GM21723 (cell line): Measurements from ENCODE around the gene DISP1.
"Not testable (repeated sequence)": the region's sequence is repeated elsewhere in the genome, so short reads cannot be mapped to it uniquely, and the experiment has no call there.

ENCODE experiments used
- ATAC-seq: cut with Tn5 transposase; IDR thresholded peaks from one replicate; pipeline ENCODE4 v1.9.1; 2021; ENCODE audit warnings: mild to moderate bottlenecking, moderate library complexity; ENCODE audit not compliant: unreplicated experiment

Gene DISP1

DNA sequence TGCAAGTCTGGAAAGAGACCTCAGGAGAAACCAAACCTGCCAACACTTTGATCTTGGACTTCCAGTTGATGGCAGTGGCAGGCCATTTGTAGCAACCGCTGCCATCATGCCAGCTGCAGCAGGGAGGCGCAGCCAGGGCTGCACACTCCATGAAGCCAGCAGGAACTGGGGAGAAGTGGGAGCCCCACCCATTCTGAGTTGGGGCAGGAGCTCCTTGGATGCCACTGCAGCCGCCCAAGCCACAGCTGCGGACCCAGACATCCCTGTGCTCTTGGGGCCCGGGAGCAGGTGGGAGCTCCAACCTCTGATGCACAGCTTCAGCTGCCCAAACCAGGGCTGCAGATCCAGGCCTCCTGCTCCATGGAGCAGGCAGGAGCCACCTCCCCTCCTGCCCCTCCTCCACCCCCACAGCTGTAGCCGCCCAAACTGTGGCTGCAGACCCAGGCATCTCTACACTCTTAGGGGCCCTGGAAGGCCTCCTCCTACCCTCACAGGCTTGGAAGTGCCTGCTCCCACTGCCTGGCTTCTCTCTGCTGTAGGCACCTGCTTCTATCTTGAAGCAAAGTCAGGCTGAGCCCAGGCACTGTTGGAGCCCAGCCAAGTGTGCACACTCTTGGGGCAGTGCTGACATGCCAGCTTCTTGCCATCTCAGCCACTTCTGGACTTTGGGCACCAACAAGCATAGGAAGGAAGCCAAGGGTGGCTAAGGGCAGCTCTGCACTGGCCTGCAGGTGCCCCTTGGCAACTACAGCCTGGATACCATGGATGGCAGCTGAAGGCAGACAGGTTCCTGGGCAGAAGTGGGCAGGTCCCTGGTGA, 20.0 kb upstream of the DISP1 start:
- no peak for ATAC-seq

DNA sequence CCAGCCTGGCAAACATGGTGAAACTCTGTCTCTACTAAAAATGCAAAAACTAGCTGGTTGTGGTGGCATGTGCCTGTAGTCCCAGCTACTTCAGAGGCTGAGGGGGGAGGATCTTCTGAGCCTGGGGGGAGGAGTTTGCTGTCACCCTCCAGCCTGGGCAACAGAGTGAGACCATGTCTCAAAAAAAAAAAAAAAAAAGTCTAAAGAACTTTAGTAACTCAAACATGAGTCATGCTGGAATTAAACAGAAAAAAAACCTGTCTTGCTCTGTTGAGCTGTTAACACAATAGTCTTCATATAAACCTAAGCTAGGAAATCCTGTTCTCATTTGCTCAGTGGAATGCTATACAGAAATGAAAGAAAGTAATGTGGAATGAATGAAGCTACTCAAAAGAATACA, 16.7 kb upstream of the DISP1 start:
- no peak for ATAC-seq

DNA sequence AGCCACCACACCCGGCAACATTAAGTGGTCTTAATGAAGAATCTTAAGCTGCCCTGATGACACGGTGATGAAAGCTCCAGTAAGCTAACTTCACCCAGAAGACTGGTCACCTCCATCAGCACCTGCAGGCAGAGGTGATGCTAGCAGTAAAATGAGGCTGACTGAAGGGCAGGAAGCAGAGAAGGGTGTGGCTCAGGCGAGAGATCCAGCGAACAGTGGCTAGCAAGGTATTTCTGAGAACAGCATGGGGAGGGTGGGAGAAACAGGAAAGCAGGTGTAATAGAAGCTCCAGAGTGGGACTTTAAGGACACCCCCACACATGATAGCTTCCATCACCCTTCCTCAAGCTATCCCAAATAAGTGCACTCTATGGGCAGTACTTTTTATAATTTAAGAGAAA, 15.9 kb upstream of the DISP1 start:
- no peak for ATAC-seq

DNA sequence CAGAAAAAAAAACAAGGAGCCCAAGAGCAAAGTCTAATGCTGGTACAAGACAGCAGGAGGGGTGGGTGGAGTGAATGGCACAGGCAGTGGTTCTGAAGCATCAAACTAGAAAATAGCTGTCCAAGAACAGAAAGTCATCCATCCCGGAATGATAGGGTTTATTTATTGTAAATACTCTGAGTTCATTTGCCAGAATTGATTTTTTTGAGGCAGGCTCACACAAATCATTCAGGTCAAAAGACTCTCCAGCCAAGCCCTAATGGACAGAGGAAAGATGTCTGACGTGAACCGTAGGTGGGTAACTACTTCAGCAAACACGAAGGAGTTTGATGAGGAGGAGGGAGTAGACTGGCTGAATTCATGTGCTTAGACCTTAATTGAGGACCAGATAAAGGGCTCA, 13.8 kb upstream of the DISP1 start:
- ATAC-seq, result no peak

DNA sequence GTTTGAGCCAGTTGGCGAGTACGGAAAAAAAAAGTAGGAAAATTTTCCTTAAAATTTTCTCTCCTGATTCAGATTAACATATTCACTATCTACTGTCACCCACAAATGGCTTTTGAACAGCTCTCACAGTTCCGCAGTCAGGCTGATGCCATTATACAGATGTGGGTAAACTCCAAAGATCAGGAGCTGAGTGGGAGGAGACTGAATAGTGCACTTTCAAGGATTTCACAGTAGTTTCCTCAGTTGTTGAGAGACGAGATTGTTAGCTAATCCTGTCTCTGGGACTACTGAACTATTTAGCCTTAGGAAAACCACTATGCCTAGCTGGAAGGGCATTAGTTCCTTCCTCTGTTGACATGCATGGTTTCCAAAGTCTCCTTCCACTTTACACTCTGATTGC, 3.2 kb upstream of the DISP1 start:
- no peak for ATAC-seq

DNA sequence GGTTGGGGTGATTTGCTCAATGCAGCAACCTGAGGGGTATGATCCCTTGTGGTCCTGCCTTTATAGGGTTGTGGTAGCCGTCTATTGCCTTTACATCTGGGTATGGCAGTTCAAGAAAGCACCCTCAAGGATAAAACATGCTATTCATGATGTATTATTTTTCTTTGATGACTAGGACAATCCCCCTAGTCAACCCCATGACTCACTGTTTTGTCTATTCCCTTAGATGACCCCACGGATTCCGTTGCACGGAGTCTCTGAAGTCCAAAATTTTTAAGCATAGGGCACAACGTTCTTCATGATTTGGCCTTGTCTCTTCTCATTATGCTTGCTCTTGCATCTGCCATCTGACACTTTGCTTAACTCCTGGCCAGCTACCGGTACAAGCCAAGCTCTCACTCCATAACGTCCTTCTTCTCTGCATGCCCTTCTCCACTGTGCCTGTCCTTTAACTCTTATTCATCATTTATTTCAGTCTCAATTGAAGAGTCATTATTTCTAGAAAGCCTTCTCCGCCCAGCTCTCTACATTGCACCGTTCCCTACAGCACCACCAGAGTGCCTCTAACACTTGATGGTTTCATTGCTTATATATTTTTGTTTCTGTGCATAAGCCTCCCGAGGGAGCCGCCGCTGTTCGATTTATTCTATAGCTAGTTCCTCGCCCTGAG, 838 bp upstream of the DISP1 start:
- ATAC-seq, result no peak

DNA sequence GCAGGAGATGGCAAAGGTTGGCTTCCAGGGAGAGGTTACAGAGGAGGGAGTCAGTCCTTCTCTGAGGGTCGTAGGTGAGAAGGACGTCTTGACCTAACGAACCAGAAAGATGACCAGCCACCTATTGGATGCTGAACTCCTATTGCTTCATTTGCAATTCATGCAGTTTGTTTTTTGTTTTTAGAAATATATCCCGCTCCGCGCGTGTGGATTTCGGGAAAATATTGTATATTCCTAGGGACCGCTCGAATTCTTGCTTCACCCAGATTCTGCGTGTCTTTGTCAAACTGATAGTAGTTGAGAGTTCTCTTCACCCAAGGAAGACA, 564 bp downstream of the DISP1 start:
- ATAC-seq, result no peak

DNA sequence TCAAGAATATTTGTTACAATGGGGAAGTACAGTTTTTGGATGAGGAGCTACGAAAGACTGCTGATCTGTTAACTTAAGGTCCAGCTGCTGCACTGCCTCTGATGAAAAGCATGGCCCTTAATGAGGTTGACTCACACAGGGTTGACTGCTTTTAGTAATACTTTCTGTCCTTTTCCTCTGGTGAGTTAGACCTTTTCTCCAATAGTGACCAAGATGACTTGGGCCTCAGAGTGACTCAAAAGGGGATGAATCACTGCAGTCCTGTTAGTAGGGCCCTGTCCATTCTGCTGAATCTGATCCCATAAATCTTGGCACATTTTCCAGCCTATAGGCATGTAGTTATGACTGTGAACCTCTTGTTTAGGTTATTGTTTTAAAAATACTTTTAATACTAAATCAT, 2.7 kb downstream of the DISP1 start:
- ATAC-seq, result no peak

DNA sequence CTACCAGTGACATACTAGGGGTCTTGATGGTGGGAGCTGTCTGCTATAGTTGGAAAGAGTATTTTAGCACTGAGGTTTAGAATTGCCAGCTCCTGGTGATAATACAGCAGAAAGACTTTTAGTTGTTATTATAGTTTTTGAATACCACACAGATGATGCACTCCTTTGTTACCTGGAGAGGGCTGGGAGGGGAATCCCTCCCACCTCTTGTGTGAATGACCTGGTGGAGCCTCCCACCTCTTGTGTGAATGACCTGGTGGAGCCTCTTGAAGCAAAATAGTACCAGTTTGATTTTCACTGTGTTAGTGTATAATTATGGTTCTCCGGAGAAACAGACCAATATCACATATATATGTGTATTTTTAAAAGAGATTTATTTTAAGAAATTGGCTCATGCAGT, 3.3 kb downstream of the DISP1 start:
- ATAC-seq, result no peak

DNA sequence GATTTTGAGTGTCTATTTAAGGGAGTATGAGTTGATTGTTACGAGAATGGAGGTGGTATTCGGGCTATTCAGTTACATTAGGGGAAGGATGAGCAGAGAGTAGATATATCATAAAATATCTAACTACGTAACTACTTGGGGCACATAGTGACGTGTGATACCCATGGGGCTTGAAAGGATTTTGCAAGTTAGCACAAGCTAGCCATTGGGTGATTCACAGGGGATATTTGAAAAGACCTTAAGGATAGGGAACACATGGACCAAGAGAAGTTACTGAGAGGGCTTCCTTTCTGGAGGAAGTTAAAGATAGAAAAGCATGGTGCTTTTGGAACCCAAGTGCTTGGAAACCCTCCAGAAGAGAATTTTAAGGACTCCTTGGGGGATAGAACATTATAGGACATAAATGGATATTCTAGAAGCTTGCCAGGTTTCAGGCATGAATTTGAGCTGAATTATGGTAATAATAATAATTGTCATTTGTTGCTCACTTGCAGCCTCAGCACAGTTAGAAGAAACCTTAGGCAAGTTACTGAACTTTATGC, 5.4 kb downstream of the DISP1 start:
- ATAC-seq, result no peak

DNA sequence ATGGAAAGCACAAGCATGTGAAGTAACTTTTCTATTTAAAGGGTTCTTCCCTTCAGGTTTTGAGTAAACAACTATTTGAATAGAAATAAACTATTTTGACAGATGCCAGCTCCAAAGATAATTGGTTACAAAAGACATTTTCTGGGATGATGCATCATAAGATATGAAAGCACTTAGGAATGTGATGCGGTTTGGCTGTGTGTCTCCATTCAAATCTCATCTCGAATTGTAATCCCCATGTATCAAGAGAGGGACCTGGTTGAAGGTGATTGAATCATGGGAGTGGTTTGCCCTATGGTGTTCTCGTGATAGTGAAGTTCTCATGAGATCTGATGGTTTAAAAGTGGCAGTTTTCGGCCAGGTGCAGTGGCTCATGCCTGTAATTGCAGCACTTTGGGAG, 6.4 kb downstream of the DISP1 start:
- no peak for ATAC-seq

DNA sequence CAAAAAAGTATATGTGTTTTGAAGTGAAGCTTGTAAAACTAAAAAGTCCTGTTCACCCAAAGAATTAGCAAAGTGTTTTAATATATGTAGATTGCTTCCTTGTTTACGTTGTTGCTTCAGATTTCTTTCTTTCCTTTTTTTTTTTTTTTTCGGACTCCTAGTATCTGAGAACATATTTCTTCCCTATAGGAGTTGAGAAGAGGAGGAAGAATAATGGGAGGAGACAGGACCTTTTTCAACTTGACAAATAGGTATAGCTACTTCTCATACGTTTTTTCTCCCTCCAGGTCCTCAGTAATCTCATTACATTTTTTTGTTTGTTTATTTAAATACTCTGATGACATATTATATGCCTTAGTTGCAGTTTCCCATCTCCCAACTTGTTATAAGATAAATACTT, 8.9 kb downstream of the DISP1 start:
- no peak for ATAC-seq

DNA sequence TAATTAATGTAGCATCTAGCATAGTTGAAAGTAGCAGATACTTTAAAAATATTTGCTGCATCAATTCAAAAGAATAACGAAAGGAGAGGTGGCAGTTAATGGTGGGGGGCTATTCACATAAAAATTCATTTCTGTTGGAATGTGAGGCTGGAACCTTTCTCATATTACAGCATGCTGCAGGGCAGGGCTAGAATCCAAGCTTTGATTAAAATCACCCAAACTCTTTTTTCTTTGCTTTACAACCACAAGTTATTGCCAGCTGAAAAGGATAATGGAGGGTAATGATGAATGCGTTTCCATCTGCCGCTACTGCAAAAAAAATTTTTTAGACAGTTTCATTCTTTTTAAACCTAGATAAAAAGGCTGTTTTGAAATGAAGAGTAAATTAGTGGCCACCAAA, 9.8 kb downstream of the DISP1 start:
- no peak for ATAC-seq

DNA sequence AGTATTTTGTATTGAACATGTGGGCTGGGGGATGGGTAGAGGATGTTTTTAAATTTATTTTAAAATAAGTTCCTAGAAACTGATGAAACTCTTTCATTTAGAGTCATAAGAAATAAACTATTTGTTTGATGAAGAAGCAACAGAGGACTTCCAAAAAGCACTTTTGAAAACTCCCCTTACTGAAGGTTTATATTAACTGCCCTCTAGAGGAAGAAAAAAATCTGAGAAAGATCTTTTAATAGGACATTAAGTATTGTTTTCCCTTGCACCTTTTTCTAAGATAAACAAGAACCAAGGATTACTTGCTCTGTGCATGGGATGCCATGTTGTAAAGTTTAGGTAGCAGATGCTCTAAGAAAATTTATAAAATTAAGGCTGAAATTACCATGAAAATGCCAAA, 14.1 kb downstream of the DISP1 start:
- ATAC-seq, result no peak

DNA sequence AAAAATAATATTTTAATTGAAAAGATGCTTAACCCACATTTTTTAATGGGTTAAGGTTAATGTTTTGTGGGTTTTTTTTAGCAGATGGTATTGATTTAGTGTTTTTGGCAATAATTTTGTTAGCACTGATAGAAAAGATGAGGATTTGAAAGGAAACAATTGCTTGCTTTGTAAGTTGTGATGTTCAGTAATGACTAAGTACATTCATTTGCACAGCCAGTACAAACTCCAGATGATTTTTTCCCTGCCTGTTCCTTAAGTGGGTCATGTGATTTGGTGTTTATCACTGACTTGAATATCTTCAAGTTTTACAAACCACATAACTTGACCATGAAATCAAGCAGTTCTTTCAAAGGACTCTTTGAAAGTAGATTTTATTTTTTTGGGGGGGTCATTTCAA, 15.0 kb downstream of the DISP1 start:
- ATAC-seq, result no peak

DNA sequence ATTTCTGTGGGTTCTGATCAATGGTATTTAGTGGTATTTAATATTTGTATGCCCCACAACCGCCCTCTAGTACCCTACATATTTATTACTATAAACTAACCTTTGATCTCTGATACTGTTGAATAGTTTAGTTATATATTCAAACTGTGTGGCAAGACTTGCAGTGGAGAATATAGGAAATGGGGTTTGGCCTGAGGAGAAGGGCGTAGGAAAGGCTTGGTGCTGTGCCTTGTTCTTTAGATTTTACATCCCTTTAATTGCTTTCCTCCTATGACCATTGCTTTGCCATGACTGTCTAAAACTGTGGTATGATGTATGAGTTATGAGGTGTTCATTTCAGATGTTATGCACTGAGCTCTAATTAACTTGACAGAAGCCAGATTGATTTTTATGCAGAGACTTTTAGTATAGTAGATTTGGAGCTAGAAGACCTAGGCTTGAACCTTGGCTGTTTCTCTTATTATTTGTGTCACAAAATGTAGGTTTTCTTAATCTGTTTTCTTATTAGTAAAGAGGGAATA, 18.6 kb downstream of the DISP1 start:
- no peak for ATAC-seq

DNA sequence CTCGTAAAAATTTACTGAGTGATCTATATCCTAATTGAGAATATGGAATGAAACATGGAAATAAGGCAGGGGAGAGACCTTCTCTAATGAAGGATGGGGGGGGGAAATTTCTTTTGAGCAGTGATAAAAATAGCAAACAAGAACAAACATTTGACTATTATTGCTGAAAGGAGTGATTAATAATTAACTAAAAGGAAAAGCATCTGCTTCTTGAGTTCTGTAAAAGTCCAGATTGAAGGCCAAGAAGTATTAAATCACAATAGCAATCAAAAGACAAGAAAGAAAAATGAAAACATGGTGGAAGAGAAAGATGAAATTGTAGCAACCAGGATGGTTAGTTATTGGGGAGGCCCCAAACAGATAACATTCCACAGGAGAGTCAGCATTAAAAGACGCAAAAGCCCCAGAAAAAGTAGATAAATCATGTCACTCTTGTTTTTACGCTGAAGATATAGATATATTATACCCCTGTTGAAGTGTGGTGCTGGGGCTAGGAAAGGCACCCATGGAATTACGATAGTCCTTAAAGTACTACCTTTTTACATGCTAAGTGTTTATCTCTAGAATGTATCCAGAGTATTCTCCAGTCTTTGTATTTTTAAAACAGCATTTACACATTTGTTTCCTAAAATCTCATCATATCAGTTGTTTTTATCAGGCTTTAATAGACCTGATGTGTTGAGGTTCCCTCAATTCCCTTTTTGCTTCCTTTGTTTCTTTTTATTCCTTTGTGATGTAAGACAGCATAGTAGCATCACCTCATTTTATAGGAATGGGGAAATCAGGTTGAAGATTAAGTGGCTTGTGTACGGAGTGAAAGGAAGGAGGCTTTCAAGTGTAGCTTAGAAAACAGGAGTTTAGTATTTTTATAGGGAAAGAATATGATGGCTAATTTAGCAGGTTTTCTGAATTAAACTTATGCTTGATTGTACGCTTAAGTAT, 28.9 kb downstream of the DISP1 start:
- ATAC-seq, result no peak

DNA sequence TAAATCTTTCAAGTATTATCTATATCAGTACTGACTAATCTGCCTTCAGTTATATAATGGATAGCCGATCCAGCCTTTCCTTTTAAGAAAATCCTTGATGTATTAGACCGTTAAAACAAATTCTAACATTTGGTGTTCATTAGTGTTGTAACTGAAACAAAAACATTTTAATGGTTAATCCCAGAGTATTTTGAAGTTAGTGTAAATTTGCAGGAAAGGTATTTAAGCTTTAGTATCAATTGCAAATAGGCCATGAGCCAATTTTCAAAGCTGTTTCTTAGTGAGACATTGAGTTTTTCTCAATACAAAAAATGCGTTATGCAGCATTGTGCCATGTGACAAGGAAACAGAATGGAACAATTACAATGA, 29.6 kb downstream of the DISP1 start:
- no peak for ATAC-seq

DNA sequence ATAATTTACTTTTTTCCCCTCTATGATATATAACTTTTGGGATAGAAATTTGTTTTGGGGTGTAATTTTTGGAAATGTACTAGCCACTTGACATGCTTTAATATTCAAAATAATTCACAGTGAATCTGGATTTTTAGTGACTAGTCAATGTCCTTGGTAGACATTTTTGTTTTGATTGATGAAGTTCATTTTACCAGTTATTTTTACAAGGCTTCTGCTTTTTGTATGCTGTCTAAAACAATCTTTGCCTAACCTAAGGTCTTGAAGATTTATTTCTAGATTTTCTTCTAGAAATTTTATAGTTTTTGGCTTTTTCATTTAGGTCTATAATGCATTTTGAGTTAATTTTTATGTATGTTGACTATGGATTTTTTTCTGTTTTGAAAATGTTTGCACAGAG, 30.9 kb downstream of the DISP1 start:
- no peak for ATAC-seq

DNA sequence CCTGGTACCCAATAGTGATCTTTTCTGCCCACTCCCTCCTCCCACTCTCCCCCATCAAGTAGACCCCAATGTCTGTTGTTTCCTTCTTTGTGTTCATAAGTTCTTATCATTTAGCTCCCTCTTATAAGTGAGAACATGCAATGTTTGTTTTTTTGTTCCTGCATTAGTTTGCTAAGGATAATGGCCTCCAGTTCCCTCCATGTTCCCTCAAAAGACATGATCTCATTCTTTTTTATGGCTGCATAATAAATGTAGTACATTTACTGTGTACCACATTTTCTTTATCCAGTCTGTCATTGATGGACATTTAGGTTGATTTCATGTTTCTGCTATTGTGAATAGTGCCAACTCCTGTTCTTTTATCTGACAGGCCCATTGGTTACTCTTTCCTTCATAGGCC, 35.7 kb downstream of the DISP1 start:
- not testable (repeated sequence) for ATAC-seq

DNA sequence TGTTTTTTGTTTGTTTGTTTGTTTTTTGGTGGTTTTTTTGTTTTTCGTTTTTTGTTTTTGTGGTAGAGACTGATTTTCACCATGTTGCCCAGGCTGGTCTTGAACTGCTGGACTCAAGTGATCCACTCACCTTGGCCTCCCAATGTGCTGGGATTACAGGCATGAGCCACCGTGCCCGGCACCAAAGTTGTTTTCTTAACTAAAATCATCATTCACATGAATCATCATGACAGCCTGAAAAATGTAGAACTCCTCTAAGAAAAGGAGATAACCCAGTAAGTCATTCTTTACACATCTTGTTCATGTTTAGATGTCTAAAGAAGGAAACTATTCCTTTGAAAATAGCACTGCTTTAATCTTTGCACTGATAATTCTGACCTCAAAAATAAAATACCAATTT, 37.5 kb downstream of the DISP1 start:
- no peak for ATAC-seq
